ENCODE results near the gene LTB4R2.
A peak's percentile ranks its signal among the peaks of the same experiment; 100 is the strongest.

Gene LTB4R2

DNA sequence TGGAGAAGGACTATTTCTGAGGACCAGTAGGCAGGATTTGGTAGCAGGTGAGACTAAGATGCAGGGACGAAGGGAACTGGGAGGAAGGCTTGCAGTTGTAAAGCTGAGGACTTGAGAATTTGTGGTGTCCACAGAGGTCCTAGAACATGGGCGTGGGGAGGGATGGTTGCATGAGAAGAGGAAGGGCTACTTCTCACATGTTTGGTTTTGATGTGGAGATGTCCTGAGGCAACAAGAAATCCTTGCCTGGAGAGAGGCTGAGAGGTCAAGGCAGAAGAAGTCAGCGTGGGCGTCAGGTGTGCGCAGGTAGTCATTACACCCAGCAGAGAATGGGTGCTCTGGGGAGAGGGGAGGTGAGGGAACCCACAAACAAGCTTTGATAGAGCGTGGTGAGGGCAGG is 32.9 kb upstream of the LTB4R2 start:
- H3F3A ChIP-seq (ENCODE audit: insufficient read depth, low read length): no peaks in the 10 kb centered on the region
- H3K79me2 ChIP-seq (ENCODE audit: insufficient read depth, low read length): no peaks in the 10 kb centered on the region
- H3K9me3 ChIP-seq (ENCODE audit: low read length): no peaks in the 10 kb centered on the region
- H4K20me1 ChIP-seq (ENCODE audit: insufficient read depth, low read length): no peaks in the 10 kb centered on the region
- H3K9ac ChIP-seq (ENCODE audit: low read length): no peak overlapping the region
- H3K9me2 ChIP-seq (ENCODE audit: low read depth, low read length): no peaks in the 10 kb centered on the region
- H3K4me1 ChIP-seq (ENCODE audit: insufficient read depth, low read length, severe bottlenecking): peaks cover 45% of the 10 kb centered on the region
- no peak overlapping the region for H3K4me3 ChIP-seq (ENCODE audit: low read depth, low read length, poor library complexity, severe bottlenecking)
- no peak overlapping the region for H3K4me2 ChIP-seq (ENCODE audit: low read length)
- no peak overlapping the region for H3K27ac ChIP-seq (ENCODE audit: low read depth, low read length, poor library complexity, severe bottlenecking)
- H3K27me3 ChIP-seq (ENCODE audit: insufficient read depth, low read length): no peaks in the 10 kb centered on the region
- TF ChIP-seq EZH2 (IDR thresholded peaks at IDR 0.05; ENCODE audit: borderline replicate concordance, low read length): no peak
- TF ChIP-seq, protein P1, sequence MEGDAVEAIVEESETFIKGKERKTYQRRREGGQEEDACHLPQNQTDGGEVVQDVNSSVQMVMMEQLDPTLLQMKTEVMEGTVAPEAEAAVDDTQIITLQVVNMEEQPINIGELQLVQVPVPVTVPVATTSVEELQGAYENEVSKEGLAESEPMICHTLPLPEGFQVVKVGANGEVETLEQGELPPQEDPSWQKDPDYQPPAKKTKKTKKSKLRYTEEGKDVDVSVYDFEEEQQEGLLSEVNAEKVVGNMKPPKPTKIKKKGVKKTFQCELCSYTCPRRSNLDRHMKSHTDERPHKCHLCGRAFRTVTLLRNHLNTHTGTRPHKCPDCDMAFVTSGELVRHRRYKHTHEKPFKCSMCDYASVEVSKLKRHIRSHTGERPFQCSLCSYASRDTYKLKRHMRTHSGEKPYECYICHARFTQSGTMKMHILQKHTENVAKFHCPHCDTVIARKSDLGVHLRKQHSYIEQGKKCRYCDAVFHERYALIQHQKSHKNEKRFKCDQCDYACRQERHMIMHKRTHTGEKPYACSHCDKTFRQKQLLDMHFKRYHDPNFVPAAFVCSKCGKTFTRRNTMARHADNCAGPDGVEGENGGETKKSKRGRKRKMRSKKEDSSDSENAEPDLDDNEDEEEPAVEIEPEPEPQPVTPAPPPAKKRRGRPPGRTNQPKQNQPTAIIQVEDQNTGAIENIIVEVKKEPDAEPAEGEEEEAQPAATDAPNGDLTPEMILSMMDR (IDR thresholded peaks at IDR 0.05; ENCODE audit: low read length): no peak
- no peaks in the 10 kb centered on the region for H3K36me3 ChIP-seq (ENCODE audit: insufficient read depth, low read length)
- no peak overlapping the region for H2AFZ ChIP-seq (ENCODE audit: low read length)

DNA sequence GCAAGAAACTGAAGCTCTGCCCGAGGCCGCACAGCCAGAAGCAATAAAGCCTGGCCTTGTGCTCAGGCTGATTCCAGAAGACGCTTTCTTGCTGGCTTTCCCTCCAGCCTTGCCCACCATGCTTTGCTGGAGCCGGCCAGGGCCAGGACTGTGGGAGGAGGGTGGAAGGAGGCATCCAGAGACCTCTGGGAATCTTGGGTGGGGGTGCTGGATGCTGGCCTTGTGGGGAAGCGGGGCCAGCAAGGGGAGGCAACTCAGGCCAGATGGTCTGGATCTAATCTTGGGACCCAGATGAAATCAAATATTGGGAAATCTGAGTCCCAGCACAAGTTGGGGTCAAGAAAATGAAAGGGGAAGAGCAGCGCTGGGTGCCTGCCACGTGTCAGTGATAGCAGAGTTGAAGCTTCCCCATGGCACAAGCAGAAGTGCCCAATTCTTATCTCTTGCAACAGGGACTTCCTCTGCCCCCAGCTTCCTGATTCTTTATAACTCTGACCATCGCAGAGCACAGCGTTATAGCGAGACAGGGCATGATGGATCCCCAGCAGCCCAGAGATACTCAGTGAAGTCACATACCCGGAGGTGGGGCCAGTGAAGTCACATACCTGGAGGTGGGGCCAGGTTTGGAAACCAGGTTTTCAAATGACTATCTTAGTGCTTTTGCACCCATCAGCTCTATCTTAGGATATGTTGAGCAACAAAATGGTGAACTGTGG is 32.2 kb upstream of the LTB4R2 start:
- H3K27ac ChIP-seq (ENCODE audit: low read depth, low read length, poor library complexity, severe bottlenecking): no peak overlapping the region
- no peaks in the 10 kb centered on the region for H3K36me3 ChIP-seq (ENCODE audit: insufficient read depth, low read length)
- H3K4me2 ChIP-seq (ENCODE audit: low read length): peak overlapping the region; percentile 6; the same call in 1 of the 2 replicates

DNA sequence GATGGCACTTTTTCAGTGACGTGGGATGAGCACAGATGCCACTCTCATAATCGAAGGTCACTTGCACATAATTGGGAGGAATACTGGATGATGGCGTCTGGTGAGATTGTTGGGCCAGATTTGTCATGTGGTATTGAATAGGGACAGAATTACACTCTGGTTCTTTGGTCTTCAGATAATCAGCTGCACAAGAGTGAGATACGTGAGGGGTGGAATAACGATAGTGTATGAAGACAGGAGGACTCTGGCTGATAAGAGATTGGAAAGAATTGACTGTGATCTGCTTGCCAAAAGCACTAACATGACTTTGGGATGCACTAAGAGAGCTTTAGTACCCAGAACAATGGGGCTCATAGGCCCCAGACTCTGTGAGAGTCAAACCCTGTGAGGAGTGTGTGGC is 31.5 kb upstream of the LTB4R2 start:
- Histone ChIP-seq H3K4me3 (ENCODE audit: low read depth, low read length, poor library complexity, severe bottlenecking) (no peak overlapping the region), H3K4me2 (ENCODE audit: low read length) (no peak overlapping the region), H3K4me1 (ENCODE audit: insufficient read depth, low read length, severe bottlenecking) (peaks cover 34% of the 10 kb centered on the region), H2AFZ (ENCODE audit: low read length) (no peak overlapping the region), H3K9ac (ENCODE audit: low read length) (no peak overlapping the region), H3K27ac (ENCODE audit: low read depth, low read length, poor library complexity, severe bottlenecking) (no peak overlapping the region), H3K36me3 (ENCODE audit: insufficient read depth, low read length) (no peaks in the 10 kb centered on the region), H3F3A (ENCODE audit: insufficient read depth, low read length) (no peaks in the 10 kb centered on the region), H3K27me3 (ENCODE audit: insufficient read depth, low read length) (no peaks in the 10 kb centered on the region), H4K20me1 (ENCODE audit: insufficient read depth, low read length) (no peaks in the 10 kb centered on the region), H3K9me2 (ENCODE audit: low read depth, low read length) (no peaks in the 10 kb centered on the region), H3K9me3 (ENCODE audit: low read length) (no peaks in the 10 kb centered on the region), H3K79me2 (ENCODE audit: insufficient read depth, low read length) (no peaks in the 10 kb centered on the region)
- TF ChIP-seq, protein P1 (IDR thresholded peaks at IDR 0.05; ENCODE audit: low read length): no peak
- no peak for TF ChIP-seq EZH2 (IDR thresholded peaks at IDR 0.05; ENCODE audit: borderline replicate concordance, low read length)

More for the DNA sequence above, 32.2 kb upstream of the LTB4R2 start:
- Histone ChIP-seq H3K4me1 (ENCODE audit: insufficient read depth, low read length, severe bottlenecking) (peaks cover 38% of the 10 kb centered on the region), H3K27me3 (ENCODE audit: insufficient read depth, low read length) (no peaks in the 10 kb centered on the region), H3K79me2 (ENCODE audit: insufficient read depth, low read length) (no peaks in the 10 kb centered on the region), H3K4me3 (ENCODE audit: low read depth, low read length, poor library complexity, severe bottlenecking) (no peak overlapping the region), H4K20me1 (ENCODE audit: insufficient read depth, low read length) (no peaks in the 10 kb centered on the region), H3K9me2 (ENCODE audit: low read depth, low read length) (no peaks in the 10 kb centered on the region), H3K9ac (ENCODE audit: low read length) (no peak overlapping the region; the same call in 1 of the 2 replicates), H3F3A (ENCODE audit: insufficient read depth, low read length) (no peaks in the 10 kb centered on the region), H3K9me3 (ENCODE audit: low read length) (no peaks in the 10 kb centered on the region), H2AFZ (ENCODE audit: low read length) (no peak overlapping the region)
- TF ChIP-seq, protein P1 (IDR thresholded peaks at IDR 0.05; ENCODE audit: low read length): no peak
- no peak for TF ChIP-seq EZH2 (IDR thresholded peaks at IDR 0.05; ENCODE audit: borderline replicate concordance, low read length)

All from OCI-LY1 (cell line).